Kidney glomerular epithelial cell (primary cell): ENCODE results near the gene NGB.

Experiments used
- DNase-seq: peaks from one replicate; lab custom pipeline; 2025; lab: John Stamatoyannopoulos, UW

The NGB gene

GRCh38 chr14:77264466-77265186, 6.4 kb downstream of the NGB start:
- DNase-seq, result no peak

- DNase-seq, result no peak
Measured at GRCh38 chr14:77260631-77261030, 10.4 kb downstream of the NGB start.

- DNase-seq, result no peak
Measured at GRCh38 chr14:77260199-77260598, 10.8 kb downstream of the NGB start.

- no peak for DNase-seq
Measured at GRCh38 chr14:77259025-77259715, 11.8 kb downstream of the NGB start.

GRCh38 chr14:77258566-77258965, 12.4 kb downstream of the NGB start:
- no peak for DNase-seq

- DNase-seq, result no peak
Measured at GRCh38 chr14:77257700-77258099, 13.3 kb downstream of the NGB start.

GRCh38 chr14:77256694-77257093, 14.3 kb downstream of the NGB start:
- DNase-seq, result no peak

GRCh38 chr14:77253333-77254190, 17.4 kb downstream of the NGB start:
- DNase-seq, result no peak

- DNase-seq, result no peak
Measured at GRCh38 chr14:77251870-77252269, 19.1 kb downstream of the NGB start.

GRCh38 chr14:77250927-77251326, 20.1 kb downstream of the NGB start:
- DNase-seq, result no peak

GRCh38 chr14:77249286-77249685, 21.7 kb downstream of the NGB start:
- DNase-seq, result no peak

- DNase-seq, result no peak
Measured at GRCh38 chr14:77248666-77249065, 22.3 kb downstream of the NGB start.

- no peak for DNase-seq
Measured at GRCh38 chr14:77246784-77247183, 24.2 kb downstream of the NGB start.

- DNase-seq, result no peak
Measured at GRCh38 chr14:77245820-77246219, 25.2 kb downstream of the NGB start.

GRCh38 chr14:77243853-77244252, 27.2 kb downstream of the NGB start:
- no peak for DNase-seq

GRCh38 chr14:77242752-77243151, 28.3 kb downstream of the NGB start:
- no peak for DNase-seq

GRCh38 chr14:77241955-77242354, 29.1 kb downstream of the NGB start:
- DNase-seq, result no peak

GRCh38 chr14:77240336-77240915, 30.6 kb downstream of the NGB start:
- DNase-seq, result no peak

- no peak for DNase-seq
Measured at GRCh38 chr14:77239412-77239811, 31.6 kb downstream of the NGB start.

GRCh38 chr14:77238996-77239395, 32.0 kb downstream of the NGB start:
- no peak for DNase-seq

- DNase-seq, result no peak
Measured at GRCh38 chr14:77238356-77238755, 32.6 kb downstream of the NGB start.

GRCh38 chr14:77236814-77237213, 34.2 kb downstream of the NGB start:
- DNase-seq, result no peak
